Dedifferentiated amniotic fluid mesenchymal stem cell (primary cell): Measurements from ENCODE around the gene KRTAP2-3.
"Not testable (repeated sequence)": the region's sequence is repeated elsewhere in the genome, so short reads cannot be mapped to it uniquely, and the experiment has no call there.

ENCODE experiments used
- DNase-seq: peaks from one replicate; pipeline ENCODE4 v3.0.0-alpha.2; 2016; ENCODE audit errors: extremely low spot score

Gene KRTAP2-3

DNA sequence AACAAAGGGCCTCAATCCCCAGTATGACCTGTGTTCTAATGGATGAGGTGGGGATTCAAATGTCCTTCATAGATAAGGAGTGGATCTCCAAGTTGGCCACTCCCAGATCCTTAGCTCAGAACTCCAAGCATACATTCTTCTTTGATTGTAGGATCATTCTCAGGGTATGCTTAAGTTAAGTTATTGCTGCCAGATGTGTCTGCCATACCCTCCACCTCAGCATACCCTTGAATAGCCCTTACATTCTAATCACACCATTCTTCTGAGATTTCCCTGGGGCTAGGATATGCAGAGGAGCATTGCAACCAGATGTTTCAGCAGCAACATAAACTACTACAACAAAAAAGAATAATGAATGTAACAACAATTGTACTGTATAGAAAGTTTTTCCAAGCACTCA lies 7.4 kb upstream of the KRTAP2-3 start:
- peak; percentile 58 for DNase-seq

DNA sequence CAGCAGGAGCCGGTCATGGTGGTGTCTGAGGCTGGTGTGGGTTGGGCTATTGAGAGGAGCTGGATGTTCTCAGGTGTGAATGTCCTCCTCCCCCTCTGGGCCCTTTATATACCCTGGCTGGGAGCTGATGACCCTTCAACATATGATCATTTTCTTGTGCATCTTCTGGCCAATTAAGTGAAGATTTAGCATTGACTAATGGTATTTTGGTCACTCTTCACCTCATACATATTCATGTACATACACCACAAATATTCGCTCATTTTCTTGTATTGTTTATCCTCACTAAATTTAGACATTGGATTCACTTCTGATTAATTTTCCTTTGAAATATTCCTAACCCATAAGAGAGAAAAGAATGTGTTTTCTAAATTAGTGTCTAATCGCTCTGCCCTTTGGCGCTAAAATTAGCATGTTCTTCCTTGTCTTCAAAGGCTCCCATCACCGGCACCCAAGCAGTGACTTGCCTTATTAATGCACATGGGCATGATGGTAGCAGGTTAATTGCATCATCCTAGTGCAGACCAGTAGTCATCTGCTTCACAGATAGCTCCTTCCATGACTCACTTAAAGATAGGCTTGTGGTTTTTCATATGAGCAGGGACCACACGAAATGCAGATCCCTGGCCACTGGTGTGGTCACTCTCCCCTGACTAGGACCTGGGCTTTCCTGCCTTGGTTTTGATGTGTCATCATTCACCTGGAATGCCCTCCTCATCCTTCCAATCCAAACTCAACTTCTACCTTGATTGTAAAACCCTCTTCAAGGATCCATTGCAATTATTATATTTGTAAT lies 6.1 kb upstream of the KRTAP2-3 start, which contains the start of gene KRTAP2-4:
KRTAP2-4 (minus strand) TSS at position 51 of the 796 bp plus-strand sequence; CDS start at position 17, 34 bp downstream.
- DNase-seq = peak; percentile 43

DNA sequence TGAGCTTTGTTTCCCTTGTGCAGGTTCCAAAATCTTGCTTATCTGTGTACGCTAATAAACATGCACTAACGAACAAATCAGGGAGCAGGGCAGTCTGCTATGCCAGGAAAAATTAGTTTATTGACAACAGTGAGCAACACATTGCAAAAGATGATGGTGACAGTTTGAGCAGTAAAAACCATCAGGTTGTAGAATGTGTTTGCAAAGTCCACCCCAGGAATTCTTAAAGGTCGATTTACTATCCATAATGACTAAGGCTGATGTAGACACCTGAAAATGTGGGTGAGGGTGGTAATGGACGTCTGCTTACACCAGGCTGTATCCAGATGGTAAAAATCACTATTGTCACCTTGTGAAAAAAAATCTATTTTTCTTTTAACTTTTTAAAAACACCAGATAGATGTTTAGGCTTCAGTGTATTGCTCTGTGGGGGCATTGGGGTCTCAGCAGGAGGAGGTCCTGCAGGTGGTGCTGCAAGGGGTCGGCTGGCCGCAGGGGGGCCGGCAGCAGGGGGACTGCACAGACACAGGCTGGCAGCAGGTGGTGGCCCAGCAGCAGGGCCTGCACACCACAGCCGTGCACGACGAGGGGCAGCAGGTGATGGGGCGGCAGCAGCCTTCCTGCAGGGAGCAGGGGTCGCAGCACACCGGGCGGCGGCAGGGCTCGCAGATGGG lies 5.2 kb upstream of the KRTAP2-3 start:
- DNase-seq = not testable (repeated sequence)

DNA sequence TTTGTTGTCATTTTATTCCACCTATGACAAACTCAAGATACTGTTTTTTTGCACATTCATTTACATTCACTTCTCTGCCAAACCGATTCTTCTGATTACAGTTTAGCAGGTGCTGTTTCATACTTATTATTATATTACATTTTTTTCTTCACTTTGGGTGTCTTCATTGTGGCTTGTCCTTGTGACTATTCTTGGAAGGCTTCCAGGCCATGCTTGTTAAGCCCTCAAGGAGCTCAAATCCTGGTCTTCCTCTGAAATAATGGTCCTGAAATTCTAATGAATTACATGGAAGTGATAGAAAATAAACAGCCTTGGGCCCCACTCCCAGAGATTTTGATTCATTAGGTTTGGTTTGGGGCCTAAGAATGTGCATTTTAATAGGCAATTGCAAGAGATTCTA lies 4.4 kb upstream of the KRTAP2-3 start:
- DNase-seq = no peak

DNA sequence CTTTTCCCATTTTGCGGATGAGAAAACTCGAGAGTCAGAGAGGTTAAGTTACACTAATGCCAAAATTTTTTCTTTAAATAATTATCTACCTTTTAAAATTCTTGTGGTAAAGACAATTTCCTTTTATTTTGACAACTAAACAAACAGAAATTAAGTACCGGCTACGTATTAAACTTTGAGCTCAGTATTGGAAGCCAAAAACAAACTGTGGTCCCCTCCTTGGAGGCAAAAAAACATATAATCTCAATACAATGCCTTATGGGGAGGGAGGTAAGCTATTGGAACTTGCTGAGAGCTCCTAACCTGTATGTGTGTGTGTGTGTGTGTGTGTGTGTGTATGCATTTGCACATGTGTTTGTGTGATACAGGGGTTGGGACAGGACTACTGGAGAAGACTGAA lies 3.5 kb upstream of the KRTAP2-3 start:
- DNase-seq = no peak

DNA sequence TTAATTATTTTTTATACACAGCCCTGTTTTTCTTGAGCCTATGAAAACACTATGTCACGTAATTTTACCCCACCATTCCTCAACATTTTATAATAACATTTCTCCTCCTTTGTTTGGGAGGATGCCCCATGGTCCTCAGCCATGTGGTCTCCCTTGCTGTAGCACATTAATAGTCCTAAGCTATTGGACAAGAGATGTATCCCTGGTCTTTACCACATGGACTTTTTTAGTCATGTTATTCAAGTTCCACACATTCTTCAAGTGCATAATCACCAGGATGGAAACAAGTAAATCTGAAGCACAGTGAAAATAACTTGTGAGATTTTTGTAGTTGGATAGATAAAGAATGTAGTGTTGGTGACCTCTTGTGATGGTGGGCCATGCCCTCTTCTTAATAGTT lies 2.0 kb upstream of the KRTAP2-3 start:
- peak; percentile 90 for DNase-seq

DNA sequence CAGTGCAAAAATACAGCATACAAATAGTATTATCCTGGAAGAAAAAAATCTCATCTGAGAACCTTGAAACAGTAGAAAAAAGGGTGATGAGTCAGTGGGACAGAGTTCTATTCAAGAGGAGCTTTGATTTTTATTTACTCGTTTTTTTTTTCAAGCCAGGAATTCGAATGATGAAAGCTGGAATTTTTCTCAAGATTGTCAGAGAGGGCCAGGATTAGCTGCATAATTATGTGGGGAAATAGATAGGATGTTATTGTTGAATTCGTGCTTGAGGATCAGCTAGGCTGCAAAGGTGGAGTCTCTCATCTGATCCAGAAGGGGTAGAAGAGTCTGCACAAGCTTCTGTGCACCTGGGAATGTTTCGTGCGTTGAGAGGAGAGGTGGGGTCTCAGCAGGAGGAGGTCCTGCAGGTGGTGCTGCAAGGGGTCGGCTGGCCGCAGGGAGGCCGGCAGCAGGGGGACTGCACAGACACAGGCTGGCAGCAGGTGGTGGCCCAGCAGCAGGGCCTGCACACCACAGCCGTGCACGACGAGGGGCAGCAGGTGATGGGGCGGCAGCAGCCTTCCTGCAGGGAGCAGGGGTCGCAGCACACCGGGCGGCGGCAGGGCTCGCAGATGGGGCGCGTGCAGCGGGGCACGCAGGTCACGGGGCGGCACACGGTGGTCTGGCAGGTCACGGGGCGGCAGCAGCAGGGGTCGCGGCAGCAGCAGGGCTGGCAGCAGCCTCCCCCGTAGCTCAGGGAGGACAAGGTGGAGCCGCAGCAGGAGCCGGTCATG lies 450 bp downstream of the KRTAP2-3 start:
- DNase-seq = peak; percentile 84

DNA sequence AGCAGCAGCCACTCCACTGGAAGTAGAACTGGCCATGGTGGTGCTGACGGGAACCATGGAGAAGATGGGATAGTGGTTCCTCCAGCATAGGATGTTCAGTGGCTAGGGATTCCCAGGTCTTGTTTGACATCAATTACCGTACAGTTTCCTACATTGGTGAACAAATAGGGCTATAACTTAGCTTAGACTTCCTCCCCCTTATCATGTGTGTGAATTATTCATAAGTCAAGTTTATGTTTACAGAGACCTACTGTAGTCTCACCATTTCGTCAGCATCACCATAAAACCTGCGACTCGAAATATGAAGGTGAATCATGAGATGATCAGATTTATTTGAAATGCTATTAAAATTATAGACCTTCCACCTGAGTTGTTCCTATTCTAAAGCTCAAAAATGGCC lies 1.2 kb downstream of the KRTAP2-3 start:
- DNase-seq = no peak

DNA sequence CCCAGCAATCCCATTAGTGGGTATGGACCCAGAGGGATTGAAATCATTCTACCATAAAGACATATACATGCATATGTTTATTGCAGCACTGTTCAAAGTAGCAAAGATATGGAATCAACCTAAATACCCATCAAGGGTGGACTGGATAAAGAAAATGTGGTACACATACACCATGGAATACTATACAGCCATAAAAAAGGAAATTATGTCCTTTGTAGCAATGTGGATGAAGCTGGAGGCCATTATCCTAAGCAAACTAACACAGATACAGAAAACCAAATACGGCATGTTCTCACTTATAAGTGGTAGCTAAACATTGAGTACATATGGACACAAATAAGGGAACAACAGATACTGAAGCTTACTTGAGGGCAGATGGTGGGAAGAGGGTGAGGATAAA lies 2.4 kb downstream of the KRTAP2-3 start:
- no peak for DNase-seq

DNA sequence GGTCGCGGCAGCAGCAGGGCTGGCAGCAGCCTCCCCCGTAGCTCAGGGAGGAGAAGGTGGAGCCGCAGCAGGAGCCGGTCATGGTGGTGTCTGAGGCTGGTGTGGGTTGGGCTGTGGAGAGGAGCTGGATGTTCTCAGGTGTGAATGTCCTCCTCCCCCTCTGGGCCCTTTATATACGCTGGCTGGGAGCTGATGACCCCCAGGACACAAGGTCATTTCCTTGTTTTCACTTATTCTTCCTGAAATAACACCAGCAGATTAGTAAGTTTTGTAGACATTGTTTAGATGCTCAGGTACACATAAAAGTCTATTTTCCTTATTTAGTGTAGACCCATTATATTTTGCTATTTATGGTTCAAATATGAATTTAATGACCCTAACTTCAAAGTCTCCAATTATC lies 4.8 kb downstream of the KRTAP2-3 start, which contains the start of gene KRTAP2-2:
KRTAP2-2 (minus strand) TSS at position 101 of the 400 bp plus-strand sequence; CDS start at position 82, 19 bp downstream.
- DNase-seq = not testable (repeated sequence)

DNA sequence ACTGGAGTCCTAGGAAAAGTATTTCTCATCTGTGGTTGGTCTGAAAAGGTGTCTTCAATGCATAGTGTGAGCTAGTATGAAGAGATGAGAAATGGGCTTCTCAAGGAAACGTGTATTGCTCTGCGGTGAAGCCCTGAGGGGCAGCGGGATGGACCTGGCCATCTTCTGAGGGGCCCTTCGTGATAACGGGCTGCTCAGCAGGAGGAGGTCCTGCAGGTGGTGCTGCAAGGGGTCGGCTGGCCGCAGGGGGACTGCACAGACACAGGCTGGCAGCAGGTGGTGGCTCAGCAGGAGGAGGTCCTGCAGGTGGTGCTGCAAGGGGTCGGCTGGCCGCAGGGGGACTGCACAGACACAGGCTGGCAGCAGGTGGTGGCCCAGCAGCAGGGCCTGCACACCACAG lies 5.4 kb downstream of the KRTAP2-3 start:
- not testable (repeated sequence) for DNase-seq

DNA sequence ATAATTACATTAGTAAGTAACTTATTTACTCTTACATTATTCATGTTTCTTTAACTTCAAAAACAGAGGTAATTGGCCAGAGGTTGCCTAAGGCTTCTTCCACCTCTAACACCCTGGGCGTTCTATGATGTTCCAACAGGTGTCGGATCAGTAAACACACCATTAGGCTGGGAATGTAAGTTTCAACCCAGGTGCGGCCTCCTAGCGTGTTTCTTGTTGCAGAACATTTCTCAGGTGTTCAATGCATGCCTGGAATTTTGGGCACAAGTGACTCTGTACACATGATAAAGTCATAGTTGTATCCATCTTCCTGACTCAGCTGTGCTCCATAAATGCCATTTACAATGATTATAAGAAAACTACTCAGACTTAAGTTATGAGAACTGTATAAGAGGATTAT lies 5.9 kb downstream of the KRTAP2-3 start:
- no peak for DNase-seq

DNA sequence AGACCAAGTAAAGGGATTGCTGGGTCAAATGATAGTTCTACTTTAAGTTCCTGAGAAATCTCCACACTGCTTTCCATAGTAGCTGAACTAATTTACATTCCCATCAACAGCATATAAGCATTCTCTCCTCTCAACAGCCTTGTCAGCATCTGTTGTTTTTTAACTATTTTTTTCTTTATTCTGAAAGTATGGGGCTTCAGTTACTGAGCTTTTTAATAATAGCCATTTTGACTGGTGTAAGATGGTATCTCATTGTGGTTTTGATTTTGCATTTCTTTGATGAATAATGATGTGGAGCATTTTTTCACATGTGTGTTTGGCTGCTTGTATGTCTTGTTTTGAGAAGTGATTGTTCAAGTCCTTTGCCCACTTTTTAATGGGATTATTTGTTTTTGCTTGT lies 7.3 kb downstream of the KRTAP2-3 start:
- no peak for DNase-seq

DNA sequence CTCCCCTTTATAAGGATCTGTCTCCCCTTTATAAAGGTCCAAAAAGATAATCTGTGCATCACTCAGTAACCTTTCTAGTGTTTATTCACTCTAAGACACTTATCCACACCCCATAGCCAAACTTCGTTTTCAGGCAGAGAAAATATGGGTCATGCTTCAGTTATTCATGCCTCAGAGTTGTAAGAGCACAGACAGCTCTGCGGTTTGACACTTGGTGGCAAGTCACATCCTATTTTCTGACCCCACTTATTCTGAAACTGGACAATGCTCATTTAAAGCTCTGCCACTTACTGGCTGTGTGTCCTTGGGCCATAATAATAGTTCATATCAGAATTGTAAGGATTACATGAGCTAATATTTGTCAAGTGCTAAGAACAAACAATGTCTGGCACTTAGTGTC lies 10.8 kb downstream of the KRTAP2-3 start:
- peak; percentile 42 for DNase-seq

DNA sequence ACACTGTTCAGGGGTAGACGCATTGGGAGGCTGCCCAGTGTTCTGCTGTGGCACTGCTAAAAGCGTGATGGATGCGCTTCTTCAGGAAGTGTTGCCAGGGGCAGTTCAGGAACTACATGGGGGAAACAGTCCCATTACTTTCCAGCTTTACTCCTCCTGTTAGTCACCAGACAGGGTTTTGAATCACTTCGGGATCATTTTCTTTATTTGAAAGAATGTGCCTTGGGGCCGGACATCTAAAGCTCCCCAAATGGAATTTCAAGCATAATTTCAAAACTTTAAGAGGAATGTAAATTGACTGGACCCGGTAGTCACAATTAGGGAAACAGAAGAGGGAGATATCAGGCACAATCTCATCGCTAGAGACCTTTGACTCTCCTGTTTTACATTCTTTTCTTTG lies 11.5 kb downstream of the KRTAP2-3 start:
- DNase-seq = peak; percentile 71

DNA sequence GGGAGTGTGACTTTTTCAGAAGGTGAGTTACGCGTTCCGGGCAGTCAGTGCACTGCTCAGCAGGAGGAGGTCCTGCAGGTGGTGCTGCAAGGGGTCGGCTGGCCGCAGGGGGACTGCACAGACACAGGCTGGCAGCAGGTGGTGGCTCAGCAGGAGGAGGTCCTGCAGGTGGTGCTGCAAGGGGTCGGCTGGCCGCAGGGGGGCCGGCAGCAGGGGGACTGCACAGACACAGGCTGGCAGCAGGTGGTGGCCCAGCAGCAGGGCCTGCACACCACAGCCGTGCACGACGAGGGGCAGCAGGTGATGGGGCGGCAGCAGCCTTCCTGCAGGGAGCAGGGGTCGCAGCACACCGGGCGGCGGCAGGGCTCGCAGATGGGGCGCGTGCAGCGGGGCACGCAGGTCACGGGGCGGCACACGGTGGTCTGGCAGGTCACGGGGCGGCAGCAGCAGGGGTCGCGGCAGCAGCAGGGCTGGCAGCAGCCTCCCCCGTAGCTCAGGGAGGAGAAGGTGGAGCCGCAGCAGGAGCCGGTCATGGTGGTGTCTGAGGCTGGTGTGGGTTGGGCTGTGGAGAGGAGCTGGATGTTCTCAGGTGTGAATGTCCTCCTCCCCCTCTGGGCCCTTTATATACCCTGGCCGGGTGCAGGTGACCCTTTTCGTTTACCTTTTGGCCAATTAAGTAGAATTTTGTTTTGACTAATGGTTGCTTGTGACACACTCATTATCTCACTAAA lies 13.0 kb downstream of the KRTAP2-3 start, which contains the start of gene KRTAP2-1:
KRTAP2-1 (minus strand) TSS at position 582 of the 731 bp plus-strand sequence; CDS start at position 533, 49 bp downstream.
- DNase-seq = not testable (repeated sequence)

DNA sequence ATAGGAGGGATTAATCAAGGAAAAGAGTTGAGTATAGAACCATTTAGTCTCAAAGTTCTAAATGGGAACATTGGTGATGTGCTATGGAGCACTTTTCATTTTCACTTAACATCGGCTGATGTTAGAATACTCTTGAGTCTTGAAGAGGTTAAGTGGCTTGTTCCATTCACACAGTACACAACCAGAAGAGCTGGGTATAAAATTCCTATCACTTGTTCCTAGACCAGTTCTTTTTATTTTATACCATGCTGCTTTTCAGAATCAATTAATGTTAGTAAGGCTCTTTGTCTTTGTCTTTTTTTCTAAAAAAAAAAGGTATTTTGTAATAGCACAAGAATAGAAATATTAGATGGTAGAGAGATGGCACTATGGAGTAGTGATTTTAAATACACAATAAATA lies 17.0 kb downstream of the KRTAP2-3 start:
- no peak for DNase-seq

DNA sequence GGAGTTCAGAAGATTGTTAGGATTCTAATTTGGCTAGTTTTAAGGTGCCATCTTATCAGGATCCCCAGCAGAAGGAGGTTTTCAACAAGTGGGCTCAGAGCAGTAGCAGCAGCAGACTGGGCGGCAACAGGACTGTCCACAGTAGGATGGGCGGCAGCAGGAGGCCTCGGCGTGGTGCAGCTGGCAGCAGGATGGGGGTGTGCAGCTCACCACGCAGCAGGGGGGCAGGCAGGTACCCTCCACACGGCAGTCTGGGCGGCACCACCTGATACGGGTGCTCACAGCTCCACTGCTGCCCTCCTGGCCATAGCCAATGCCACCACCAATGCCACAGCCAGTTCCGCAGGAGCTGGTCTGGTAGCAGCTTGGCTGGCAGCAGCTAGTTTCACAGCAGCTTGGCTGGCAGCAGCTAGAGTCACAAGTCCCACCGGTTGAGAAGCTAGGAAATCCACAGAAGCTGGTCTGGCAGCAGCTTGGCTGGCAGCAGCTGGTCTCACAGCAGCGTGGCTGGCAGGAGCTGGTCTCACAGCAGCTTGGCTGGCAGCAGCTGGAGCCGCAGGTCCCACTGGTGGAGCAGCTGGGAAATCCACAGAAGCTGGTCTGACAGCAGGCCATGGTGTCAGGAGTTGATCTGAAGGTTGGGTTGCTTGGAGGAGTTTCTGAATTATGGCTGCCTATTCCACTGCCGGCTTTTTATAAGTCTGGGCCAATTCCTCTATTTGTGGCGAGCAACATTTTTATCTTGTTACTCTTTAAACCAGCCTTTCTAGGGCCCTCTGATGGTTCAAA lies 18.9 kb downstream of the KRTAP2-3 start, which contains the start of gene KRTAP1-1:
KRTAP1-1 (minus strand) TSS at position 668 of the 789 bp plus-strand sequence; CDS start at position 615, 53 bp downstream.
- not testable (repeated sequence) for DNase-seq

DNA sequence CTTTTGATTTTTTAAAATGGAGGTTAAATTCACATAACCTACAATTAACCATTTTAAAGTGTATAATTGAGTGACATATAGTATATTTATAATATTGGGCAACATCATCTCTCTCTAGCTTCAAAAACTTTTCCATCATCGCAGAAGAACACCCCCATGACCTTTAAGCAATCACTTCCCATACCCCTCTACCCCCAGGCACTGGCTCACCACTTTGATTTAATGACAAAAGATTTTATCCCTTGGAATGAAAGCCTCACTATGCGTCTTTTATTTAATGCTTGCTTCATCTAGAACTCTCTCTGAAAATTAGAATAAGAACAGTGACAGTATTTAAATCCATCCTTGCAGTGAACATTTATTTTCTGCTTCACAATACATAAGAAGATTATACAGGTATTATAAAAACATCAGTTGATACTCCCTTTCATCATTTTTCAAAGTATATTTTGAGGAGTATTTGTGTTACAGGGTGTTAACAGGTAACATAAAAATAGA lies 22.0 kb downstream of the KRTAP2-3 start:
- no peak for DNase-seq

DNA sequence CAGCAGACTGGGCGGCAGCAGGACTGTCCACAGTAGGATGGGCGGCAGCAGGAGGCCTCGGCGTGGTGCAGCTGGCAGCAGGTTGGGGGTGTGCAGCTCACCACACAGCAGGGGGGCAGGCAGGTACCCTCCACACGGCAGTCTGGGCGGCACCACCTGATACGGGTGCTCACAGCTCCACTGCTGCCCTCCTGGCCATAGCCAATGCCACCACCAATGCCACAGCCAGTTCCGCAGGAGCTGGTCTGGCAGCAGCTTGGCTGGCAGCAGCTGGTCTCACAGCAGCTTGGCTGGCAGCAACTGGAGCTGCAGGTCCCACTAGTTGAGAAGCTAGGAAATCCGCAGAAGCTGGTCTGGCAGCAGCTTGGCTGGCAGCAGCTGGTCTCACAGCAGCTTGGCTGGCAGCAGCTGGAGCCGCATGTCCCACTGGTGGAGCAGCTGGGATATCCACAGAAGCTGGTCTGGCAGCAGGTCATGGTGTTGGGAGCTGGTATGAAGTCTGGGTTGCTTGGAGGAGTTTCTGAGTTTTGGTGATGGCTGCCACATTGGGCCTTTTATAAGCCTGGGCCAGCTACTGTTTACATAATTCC lies 25.5 kb downstream of the KRTAP2-3 start, which contains the start of gene KRTAP1-3:
KRTAP1-3 (minus strand) TSS at position 529 of the 590 bp plus-strand sequence; CDS start at position 476, 53 bp downstream.
- not testable (repeated sequence) for DNase-seq
